Stomach (tissue), 9 donors: ENCODE data around the gene PTTG2. TPM values are rescaled to one million over a fixed set of nuclear protein-coding genes. Genes with fewer than 3 reads are reported as not detected.

ENCODE experiments used
- DNase-seq, 2 donors: peaks; one replicate each; pipeline versions ENCODE4 v3.0.0 to v3.0.0-alpha.2; 2013 to 2019
- H3K27ac ChIP-seq, 5 donors: fragments of 200-600 bp in 4 of 5; sonication (generic) in 4 of 5; one replicate each; pipeline ENCODE4 v1.5.1; 2013 to 2019; ENCODE audit warnings: mild to moderate bottlenecking in 1 of 5, moderate library complexity in 1 of 5
- H3K27me3 ChIP-seq, 3 donors: fragments of 200-600 bp; sonication (generic); one replicate each; pipeline ENCODE4 v1.5.1; 2017 to 2019; ENCODE audit warnings: mixed run types in 1 of 3
- H3K36me3 ChIP-seq, 4 donors: fragments of 200-600 bp; sonication (generic); 1 replicate in 3 of 4; 2 replicates in 1 of 4; pipeline ENCODE4 v1.5.1; 2016 to 2019
- H3K4me1 ChIP-seq, 4 donors: fragments of 200-600 bp; sonication (generic); one replicate each; pipeline ENCODE4 v1.5.1; 2016 to 2019
- H3K4me3 ChIP-seq, 4 donors: fragments of 200-600 bp; sonication (generic) in 3 of 4; one replicate each; pipeline ENCODE4 v1.5.1; 2016 to 2019; ENCODE audit warnings: mild to moderate bottlenecking in 1 of 4
- H3K9me3 ChIP-seq, 4 donors: fragments of 200-600 bp; sonication (generic); one replicate each; pipeline ENCODE4 v1.5.1; 2016 to 2019
- CTCF ChIP-seq, 7 experiments: fragments of 450-650 bp in 4 of 7; fragments of 200-600 bp in 3 of 7; sonication (generic) in 3 of 7; IDR thresholded peaks; one replicate each; pipeline ENCODE4 v1.5.1; 2016 to 2019; ENCODE audit warnings: antibody characterized with exemption in 7 of 7, control low read depth in 2 of 7, mild to moderate bottlenecking in 1 of 7
- EP300 ChIP-seq: sonication (generic); formaldehyde crosslinking; IDR thresholded peaks from one replicate; pipeline ENCODE4 v1.6.1; 2017; ENCODE audit warnings: antibody characterized with exemption
- POLR2A ChIP-seq, 4 donors: fragments of 450-650 bp; IDR thresholded peaks; one replicate each; pipeline ENCODE4 v1.6.1; 2016; ENCODE audit warnings: antibody characterized with exemption in 4 of 4, control low read depth in 2 of 4, mild to moderate bottlenecking in 1 of 4, moderate library complexity in 1 of 4
- POLR2AphosphoS5 ChIP-seq, 3 donors: sonication (generic); formaldehyde crosslinking; IDR thresholded peaks; one replicate each; pipeline ENCODE4 v1.6.1; 2016; ENCODE audit warnings: antibody characterized with exemption in 3 of 3
- WGBS, 5 donors: extraction: QIAGEN DNeasy Blood & Tissue Kit in 3 of 5; methylation state at CpG; one replicate each; pipeline versions ENCODE4 v1.1.5 to v1.1.7; 2013 to 2018; 5-methylcytosine and 5-hydroxymethylcytosine counted together
- intact Hi-C: fragments of 100-400 bp; cut with DNase I; formaldehyde crosslinking; loops from one replicate; pipeline ENCODE4 v1.15.1; 2023; ENCODE audit warnings: low total_unique reads
- polyA plus RNA-seq, 3 donors: library from polyadenylated mRNA; stranded (reverse); fragments of 200-250 nt; gene quantifications; one replicate each; pipeline ENCODE4 v1.2.3, GENCODE V29; 2013
- total RNA-seq, 5 donors: library from RNA; depleted of rRNA; stranded (reverse); fragments of >200 nt; gene quantifications; one replicate each; pipeline versions ENCODE4 v1.1.0 to v1.2.3, GENCODE V29; 2014 to 2016
- donor health status: healthy with polysubstance abuse.
- donor health status: Bipolar disorder and iron deficiency.
- donor health status: healthy.

Gene PTTG2
- total and polyA plus RNA-seq, 8 donors = 1.8 to 2.9 TPM; not detected in 6

GRCh38 chr4:37958932-37959331 is 1.3 kb upstream of the PTTG2 start:
- no peak for DNase-seq
- H3K4me1 ChIP-seq = no peaks in the 10 kb centered on the region
- no peak overlapping the region for H3K27ac ChIP-seq
- no peak for TF ChIP-seq EP300
- no peak for TF ChIP-seq POLR2A (IDR thresholded peaks at IDR 0.05)
- no peak for TF ChIP-seq POLR2AphosphoS5 (IDR thresholded peaks at IDR 0.05)
- no peak for TF ChIP-seq CTCF (IDR thresholded peaks at IDR 0.05)
- no peaks in the 10 kb centered on the region for H3K27me3 ChIP-seq
- WGBS, 5 donors = 55 to 90% (median 76%) methylated on average over 6 of the region's 6 CpGs
- H3K36me3 ChIP-seq = no peaks in the 10 kb centered on the region
- no peak overlapping the region for H3K4me3 ChIP-seq
- intact Hi-C loops = no loop called here
- H3K9me3 ChIP-seq = no peaks in the 10 kb centered on the region

GRCh38 chr4:37960679-37961450 is 667 bp downstream of the PTTG2 start:
- intact Hi-C loops = no loop called here
- Histone ChIP-seq H3K4me1 (no peaks in the 10 kb centered on the region), H3K27me3 (no peaks in the 10 kb centered on the region), H3K9me3 (no peaks in the 10 kb centered on the region), H3K36me3 (no peaks in the 10 kb centered on the region), H3K4me3 (no peak overlapping the region), H3K27ac (no peak overlapping the region)
- TF ChIP-seq POLR2AphosphoS5 (IDR thresholded peaks at IDR 0.05) = no peak
- TF ChIP-seq CTCF (IDR thresholded peaks at IDR 0.05) = no peak
- no peak for TF ChIP-seq POLR2A (IDR thresholded peaks at IDR 0.05)
- no peak for TF ChIP-seq EP300
- 69 to 79% (median 72%) methylated on average over 5 of the region's 5 CpGs for WGBS, 5 donors
- no peak for DNase-seq

GRCh38 chr4:37964734-37965457 is 4.7 kb downstream of the PTTG2 start:
- TF ChIP-seq POLR2AphosphoS5 (IDR thresholded peaks at IDR 0.05) = no peak
- no peak for TF ChIP-seq CTCF (IDR thresholded peaks at IDR 0.05)
- TF ChIP-seq POLR2A (IDR thresholded peaks at IDR 0.05) = no peak
- TF ChIP-seq EP300 = no peak
- WGBS, 5 donors = 88 to 92% (median 90%) methylated on average over 4 of the region's 4 CpGs
- Histone ChIP-seq H3K9me3 (no peaks in the 10 kb centered on the region), H3K4me1 (peaks cover 0 to 22% (median 8%) of the 10 kb centered on the region in 4 donors), H3K4me3 (no peak overlapping the region), H3K36me3 (no peaks in the 10 kb centered on the region), H3K27ac (no peak overlapping the region), H3K27me3 (no peaks in the 10 kb centered on the region)
- no peak for DNase-seq
- intact Hi-C loops = no loop called here

GRCh38 chr4:37966044-37966443 is 5.8 kb downstream of the PTTG2 start:
- DNase-seq = no peak
- H3K9me3 ChIP-seq = no peaks in the 10 kb centered on the region
- no peaks in the 10 kb centered on the region for H3K27me3 ChIP-seq
- H3K27ac ChIP-seq = no peak overlapping the region
- WGBS, 5 donors = 75 to 94% (median 88%) methylated on average over 3 of the region's 3 CpGs
- peaks cover 0 to 29% (median 15%) of the 10 kb centered on the region in 4 donors for H3K4me1 ChIP-seq
- H3K36me3 ChIP-seq = no peaks in the 10 kb centered on the region
- TF ChIP-seq POLR2AphosphoS5 (IDR thresholded peaks at IDR 0.05) = no peak
- no peak for TF ChIP-seq POLR2A (IDR thresholded peaks at IDR 0.05)
- TF ChIP-seq CTCF (IDR thresholded peaks at IDR 0.05) = no peak
- TF ChIP-seq EP300 = no peak
- intact Hi-C loops = no loop called here
- H3K4me3 ChIP-seq = no peak overlapping the region
